Loucy (cell line): ENCODE results near the gene ZNF148.

Source experiments
- H2AFZ ChIP-seq: fragments of 200-600 bp; sonication (generic); 2 replicates; pipeline ENCODE4 v1.6.0; 2016; ENCODE audit warnings: antibody characterized with exemption, mild to moderate bottlenecking, low read length, moderate library complexity
- H3F3A ChIP-seq: fragments of 200-600 bp; 2 replicates; pipeline ENCODE4 v1.6.0; 2016; ENCODE audit warnings: antibody characterized with exemption, low read depth, mild to moderate bottlenecking
- H3K27me3 ChIP-seq: fragments of 200-600 bp; sonication (generic); 2 replicates; pipeline ENCODE4 v1.6.1; 2014; ENCODE audit warnings: low read length, mild to moderate bottlenecking; ENCODE audit not compliant: insufficient read depth, poor library complexity, severe bottlenecking
- H3K36me3 ChIP-seq: fragments of 200-600 bp; sonication (generic); 2 replicates; pipeline ENCODE4 v1.6.1; 2016; ENCODE audit warnings: low read length; ENCODE audit not compliant: insufficient read depth
- H3K4me1 ChIP-seq: fragments of 200-600 bp; sonication (generic); 2 replicates; pipeline ENCODE4 v1.5.1; 2014; ENCODE audit warnings: low read length, mild to moderate bottlenecking; ENCODE audit not compliant: insufficient read depth, poor library complexity, severe bottlenecking
- H3K4me2 ChIP-seq: fragments of 200-600 bp; sonication (generic); 2 replicates; pipeline ENCODE4 v1.6.0; 2014; ENCODE audit warnings: antibody characterized with exemption, low read length, low read depth, mild to moderate bottlenecking; ENCODE audit not compliant: poor library complexity, severe bottlenecking
- H3K4me3 ChIP-seq: fragments of 200-600 bp; sonication (generic); 2 replicates; pipeline ENCODE4 v1.5.1; 2014; ENCODE audit warnings: low read length, mild to moderate bottlenecking, mixed read lengths; ENCODE audit not compliant: poor library complexity, severe bottlenecking
- H3K79me2 ChIP-seq: fragments of 200-600 bp; sonication (generic); 2 replicates; pipeline ENCODE4 v1.6.1; 2014; ENCODE audit warnings: low read length; ENCODE audit not compliant: insufficient read depth
- H3K9ac ChIP-seq: fragments of 200-600 bp; sonication (generic); 2 replicates; pipeline ENCODE4 v1.6.0; 2014; ENCODE audit warnings: mild to moderate bottlenecking, low read depth, low read length, moderate library complexity; ENCODE audit not compliant: poor library complexity, severe bottlenecking
- H3K9me2 ChIP-seq: fragments of 200-600 bp; sonication (generic); replicated peaks from 2 replicates; pipeline ENCODE4 v1.6.1; 2016; ENCODE audit warnings: low read depth, low read length, mixed read lengths
- H3K9me3 ChIP-seq: fragments of 200-600 bp; sonication (generic); 2 replicates; pipeline ENCODE4 v1.6.1; 2014; ENCODE audit warnings: mild to moderate bottlenecking, antibody characterized with exemption, low read length, low read depth; ENCODE audit not compliant: insufficient read depth
- H4K20me1 ChIP-seq: fragments of 200-600 bp; sonication (generic); 2 replicates; pipeline ENCODE4 v1.6.0; 2014; ENCODE audit warnings: antibody characterized with exemption, low read length, mild to moderate bottlenecking; ENCODE audit not compliant: insufficient read depth, poor library complexity, severe bottlenecking
- EZH2phosphoT487 ChIP-seq: fragments of 200-600 bp; IDR thresholded peaks from 2 replicates; pipeline ENCODE4 v1.6.1; 2018; ENCODE audit warnings: antibody characterized with exemption, mild to moderate bottlenecking, moderate library complexity, borderline replicate concordance
- TF ChIP-seq, protein P1 (sequence below): fragments of 200-600 bp; sonication (generic); conservative IDR thresholded peaks from 2 replicates; pipeline ENCODE4 v1.5.1; 2014; ENCODE audit warnings: mild to moderate bottlenecking, antibody characterized with exemption, low read length

ZNF148 gene

GRCh38 chr3:125292015-125292414, 83.1 kb downstream of the ZNF148 start:
- no peaks in the 10 kb centered on the region for H3K9me2 ChIP-seq
- H3F3A ChIP-seq, result no peaks in the 10 kb centered on the region
- TF ChIP-seq, protein P1, sequence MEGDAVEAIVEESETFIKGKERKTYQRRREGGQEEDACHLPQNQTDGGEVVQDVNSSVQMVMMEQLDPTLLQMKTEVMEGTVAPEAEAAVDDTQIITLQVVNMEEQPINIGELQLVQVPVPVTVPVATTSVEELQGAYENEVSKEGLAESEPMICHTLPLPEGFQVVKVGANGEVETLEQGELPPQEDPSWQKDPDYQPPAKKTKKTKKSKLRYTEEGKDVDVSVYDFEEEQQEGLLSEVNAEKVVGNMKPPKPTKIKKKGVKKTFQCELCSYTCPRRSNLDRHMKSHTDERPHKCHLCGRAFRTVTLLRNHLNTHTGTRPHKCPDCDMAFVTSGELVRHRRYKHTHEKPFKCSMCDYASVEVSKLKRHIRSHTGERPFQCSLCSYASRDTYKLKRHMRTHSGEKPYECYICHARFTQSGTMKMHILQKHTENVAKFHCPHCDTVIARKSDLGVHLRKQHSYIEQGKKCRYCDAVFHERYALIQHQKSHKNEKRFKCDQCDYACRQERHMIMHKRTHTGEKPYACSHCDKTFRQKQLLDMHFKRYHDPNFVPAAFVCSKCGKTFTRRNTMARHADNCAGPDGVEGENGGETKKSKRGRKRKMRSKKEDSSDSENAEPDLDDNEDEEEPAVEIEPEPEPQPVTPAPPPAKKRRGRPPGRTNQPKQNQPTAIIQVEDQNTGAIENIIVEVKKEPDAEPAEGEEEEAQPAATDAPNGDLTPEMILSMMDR, result no peak
- no peak overlapping the region for H3K4me3 ChIP-seq
- H3K9me3 ChIP-seq, result no peaks in the 10 kb centered on the region
- no peak overlapping the region for H3K4me2 ChIP-seq
- no peaks in the 10 kb centered on the region for H3K27me3 ChIP-seq
- H3K79me2 ChIP-seq, result peaks cover 75% of the 10 kb centered on the region
- H2AFZ ChIP-seq, result no peak overlapping the region
- peaks cover 40% of the 10 kb centered on the region for H4K20me1 ChIP-seq
- no peak overlapping the region for H3K9ac ChIP-seq
- H3K36me3 ChIP-seq, result peaks cover 22% of the 10 kb centered on the region; the same call in 1 of the 2 replicates
- no peaks in the 10 kb centered on the region for H3K4me1 ChIP-seq

- peaks cover 42% of the 10 kb centered on the region; the same call in 1 of the 2 replicates for H3K36me3 ChIP-seq
Observed at GRCh38 chr3:125289429-125289981, 85.6 kb downstream of the ZNF148 start.

GRCh38 chr3:125287248-125287647, 87.9 kb downstream of the ZNF148 start:
- H3K36me3 ChIP-seq, result peaks cover 43% of the 10 kb centered on the region; the same call in 1 of the 2 replicates
- no peaks in the 10 kb centered on the region for H3K9me3 ChIP-seq
- TF ChIP-seq, protein P1, result no peak
- TF ChIP-seq EZH2phosphoT487, result no peak
- no peak overlapping the region for H3K9ac ChIP-seq
- H2AFZ ChIP-seq, result no peak overlapping the region
- H3K4me1 ChIP-seq, result no peaks in the 10 kb centered on the region
- peaks cover 9% of the 10 kb centered on the region for H4K20me1 ChIP-seq
- H3F3A ChIP-seq, result no peaks in the 10 kb centered on the region
- H3K9me2 ChIP-seq, result no peaks in the 10 kb centered on the region
- no peaks in the 10 kb centered on the region for H3K27me3 ChIP-seq
- H3K4me3 ChIP-seq, result no peak overlapping the region
- H3K4me2 ChIP-seq, result no peak overlapping the region
- H3K79me2 ChIP-seq, result peaks cover 35% of the 10 kb centered on the region; the same call in 1 of the 2 replicates

More at GRCh38 chr3:125289429-125289981, 85.6 kb downstream of the ZNF148 start:
- Histone ChIP-seq H3K4me2 (no peak overlapping the region), H3K9ac (no peak overlapping the region), H3K9me2 (no peaks in the 10 kb centered on the region), H3K79me2 (peaks cover 57% of the 10 kb centered on the region), H3K27me3 (no peaks in the 10 kb centered on the region), H3K4me1 (no peaks in the 10 kb centered on the region), H2AFZ (no peak overlapping the region), H3K4me3 (no peak overlapping the region), H3F3A (no peaks in the 10 kb centered on the region), H3K9me3 (no peaks in the 10 kb centered on the region), H4K20me1 (peaks cover 28% of the 10 kb centered on the region)
- no peak for TF ChIP-seq EZH2phosphoT487
- TF ChIP-seq, protein P1, result no peak
